DND-41 (cell line): ENCODE measurements around the gene SYT1.

Source experiments
- CTCF ChIP-seq: IDR thresholded peaks from 2 replicates; pipeline ENCODE4 v1.5.1; 2012; ENCODE audit warnings: borderline replicate concordance, low read length, moderate library complexity, mild to moderate bottlenecking; ENCODE audit not compliant: poor library complexity, severe bottlenecking; ENCODE audit errors: extremely low read depth
- EZH2 ChIP-seq: IDR thresholded peaks from 3 replicates; pipeline ENCODE4 v1.6.1; 2012; ENCODE audit warnings: borderline replicate concordance, low read depth, mild to moderate bottlenecking, moderate library complexity, low read length, inconsistent platforms; ENCODE audit not compliant: severe bottlenecking

- no peak for TF ChIP-seq CTCF
- TF ChIP-seq EZH2, result no peak
These were observed 529.3 kb downstream of the SYT1 start for GRCh38 chr12:79393842-79394241.
